Measurements from ENCODE around the gene COQ9.
"Not testable (repeated sequence)": the region's sequence is repeated elsewhere in the genome, so short reads cannot be mapped to it uniquely, and the experiment has no call there.

COQ9 gene, protein sequence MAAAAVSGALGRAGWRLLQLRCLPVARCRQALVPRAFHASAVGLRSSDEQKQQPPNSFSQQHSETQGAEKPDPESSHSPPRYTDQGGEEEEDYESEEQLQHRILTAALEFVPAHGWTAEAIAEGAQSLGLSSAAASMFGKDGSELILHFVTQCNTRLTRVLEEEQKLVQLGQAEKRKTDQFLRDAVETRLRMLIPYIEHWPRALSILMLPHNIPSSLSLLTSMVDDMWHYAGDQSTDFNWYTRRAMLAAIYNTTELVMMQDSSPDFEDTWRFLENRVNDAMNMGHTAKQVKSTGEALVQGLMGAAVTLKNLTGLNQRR
- total RNA-seq: 10.2 to 12.4 (median 10.5) reads per million in 3 donors

DNA sequence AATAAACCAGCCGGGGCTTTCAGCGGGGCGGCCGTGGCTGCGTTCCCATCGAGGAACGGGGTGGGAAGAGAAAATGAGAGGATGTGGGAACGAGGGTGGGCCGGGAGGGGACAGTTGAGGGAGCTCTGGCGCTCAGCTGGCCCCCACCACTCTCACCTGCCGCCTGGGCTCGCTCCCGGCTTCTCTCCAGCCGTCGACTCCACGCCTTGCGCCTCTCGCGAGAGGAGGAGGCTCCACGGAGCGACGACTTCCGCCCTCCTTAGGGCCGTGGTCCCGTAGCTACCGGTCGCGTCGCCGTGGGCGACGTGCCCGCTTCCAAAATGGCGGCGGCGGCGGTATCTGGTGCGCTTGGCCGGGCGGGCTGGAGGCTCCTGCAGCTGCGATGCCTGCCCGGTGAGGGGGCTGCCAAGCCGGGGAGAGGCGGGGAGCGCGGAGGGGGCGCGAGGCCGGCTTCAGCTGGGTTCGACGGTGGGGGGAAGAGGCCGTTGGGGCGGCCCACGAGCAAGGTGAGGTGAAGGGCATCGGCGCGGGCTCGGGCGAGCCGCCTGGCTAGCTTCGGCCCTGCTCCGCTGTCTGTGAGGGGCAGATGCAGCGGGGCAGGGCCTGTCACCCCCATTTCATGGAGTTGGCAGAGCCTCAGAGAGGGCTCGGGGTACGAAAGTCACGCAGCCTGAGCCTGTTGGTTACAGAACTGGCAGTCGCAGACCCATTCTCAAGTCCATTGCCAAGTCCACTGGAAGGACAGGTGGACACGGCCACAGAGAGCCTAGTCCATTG is at the start of gene COQ9, which contains the start of gene CIAPIN1:
COQ9 (plus strand) TSS at position 294 of the 777 bp plus-strand sequence; CDS start at position 321, 27 bp downstream.
CIAPIN1 (minus strand) TSS at position 200 of the 777 bp plus-strand sequence. CDS start 6,457 bp downstream, outside the sequence.
- peaks cover 1% of the 10 kb centered on the region for H3K36me3 ChIP-seq (ENCODE audit: control insufficient read depth, insufficient read depth, low read length)
- DNase-seq: peak; percentile 80 to 91 (median 88)
- H3K27ac ChIP-seq (ENCODE audit: insufficient read depth, low read length, poor library complexity, severe bottlenecking): peak within 1 kb of the TSS; percentile 84
- peak within 1 kb of the TSS; percentile 94 for H3K4me3 ChIP-seq (ENCODE audit: insufficient read depth, low read depth, low read length, poor library complexity, severe bottlenecking)
- no peaks in the 10 kb centered on the region for H3K9me3 ChIP-seq (ENCODE audit: control insufficient read depth, low read length)
- no peaks in the 10 kb centered on the region for H3K27me3 ChIP-seq (replicated peaks; ENCODE audit: control insufficient read depth, insufficient read depth, low read length, poor library complexity, severe bottlenecking)
- H3K4me1 ChIP-seq (ENCODE audit: control insufficient read depth, insufficient read depth, low read length, poor library complexity, severe bottlenecking): peaks cover 3% of the 10 kb centered on the region

DNA sequence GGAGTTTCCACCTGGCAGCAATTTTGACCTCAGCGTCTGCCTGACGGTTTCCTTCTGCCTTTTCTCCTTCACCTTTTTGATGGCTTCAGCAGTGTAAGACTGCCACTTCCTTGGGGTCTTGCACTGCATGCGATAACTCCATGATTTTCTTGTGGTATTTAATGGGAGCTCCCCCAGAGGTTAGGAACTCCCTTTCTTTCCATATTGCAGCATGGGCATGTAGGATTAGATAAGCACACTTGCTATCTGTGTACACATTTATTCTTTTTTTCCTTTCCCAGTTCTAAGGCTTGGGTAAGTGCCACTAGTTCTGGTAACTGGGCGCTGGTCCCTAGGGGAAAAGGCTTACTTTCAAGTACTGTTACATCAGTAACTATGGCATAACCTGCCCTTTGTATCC is 49.8 kb upstream of the COQ9 start:
- not testable (repeated sequence) for H3K4me1 ChIP-seq (ENCODE audit: control insufficient read depth, insufficient read depth, low read length, poor library complexity, severe bottlenecking); H3K4me3 ChIP-seq (ENCODE audit: insufficient read depth, low read depth, low read length, poor library complexity, severe bottlenecking); H3K36me3 ChIP-seq (ENCODE audit: control insufficient read depth, insufficient read depth, low read length); H3K27ac ChIP-seq (ENCODE audit: insufficient read depth, low read length, poor library complexity, severe bottlenecking); H3K27me3 ChIP-seq (replicated peaks; ENCODE audit: control insufficient read depth, insufficient read depth, low read length, poor library complexity, severe bottlenecking); DNase-seq; H3K9me3 ChIP-seq (ENCODE audit: control insufficient read depth, low read length)

DNA sequence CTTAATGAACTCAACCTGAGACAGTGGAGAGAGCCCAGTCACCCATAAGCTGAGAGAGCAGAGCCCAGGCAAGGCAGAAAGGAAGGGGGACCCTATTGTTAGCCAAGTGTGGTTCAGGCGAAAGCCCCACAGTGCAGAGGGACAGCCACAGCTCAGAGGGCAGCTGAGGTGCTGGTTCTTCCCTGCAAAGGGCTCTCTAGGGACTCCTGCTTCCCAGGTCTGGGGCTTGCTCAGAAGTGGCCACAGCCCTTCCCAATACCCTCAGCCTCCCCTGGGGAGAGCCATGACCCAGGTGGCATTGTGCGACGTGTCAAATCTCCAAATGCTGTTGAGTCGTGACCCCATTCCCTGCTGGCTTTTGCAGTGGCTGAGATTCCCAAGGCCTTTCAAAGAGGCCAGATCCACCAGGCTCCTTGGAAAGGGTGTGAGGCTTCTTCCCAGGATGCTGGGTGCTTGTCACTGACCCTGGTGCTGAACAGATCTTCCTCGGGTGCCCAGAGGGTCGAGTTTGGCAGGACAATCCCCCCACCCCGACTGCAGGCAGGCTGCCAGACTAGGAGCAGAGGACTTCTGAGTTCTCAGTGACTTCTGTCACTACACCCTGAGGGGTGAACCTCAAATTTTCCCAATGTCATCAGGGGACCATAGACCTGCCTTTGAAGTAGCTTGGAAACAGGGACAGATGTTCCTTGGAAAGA is 45.2 kb upstream of the COQ9 start:
- Histone ChIP-seq H3K4me3 (ENCODE audit: insufficient read depth, low read depth, low read length, poor library complexity, severe bottlenecking) (no peak overlapping the region), H3K9me3 (ENCODE audit: control insufficient read depth, low read length) (no peaks in the 10 kb centered on the region), H3K27ac (ENCODE audit: insufficient read depth, low read length, poor library complexity, severe bottlenecking) (no peak overlapping the region), H3K36me3 (ENCODE audit: control insufficient read depth, insufficient read depth, low read length) (no peaks in the 10 kb centered on the region), H3K27me3 (replicated peaks; ENCODE audit: control insufficient read depth, insufficient read depth, low read length, poor library complexity, severe bottlenecking) (no peaks in the 10 kb centered on the region), H3K4me1 (ENCODE audit: control insufficient read depth, insufficient read depth, low read length, poor library complexity, severe bottlenecking) (no peaks in the 10 kb centered on the region)
- no peak for DNase-seq

DNA sequence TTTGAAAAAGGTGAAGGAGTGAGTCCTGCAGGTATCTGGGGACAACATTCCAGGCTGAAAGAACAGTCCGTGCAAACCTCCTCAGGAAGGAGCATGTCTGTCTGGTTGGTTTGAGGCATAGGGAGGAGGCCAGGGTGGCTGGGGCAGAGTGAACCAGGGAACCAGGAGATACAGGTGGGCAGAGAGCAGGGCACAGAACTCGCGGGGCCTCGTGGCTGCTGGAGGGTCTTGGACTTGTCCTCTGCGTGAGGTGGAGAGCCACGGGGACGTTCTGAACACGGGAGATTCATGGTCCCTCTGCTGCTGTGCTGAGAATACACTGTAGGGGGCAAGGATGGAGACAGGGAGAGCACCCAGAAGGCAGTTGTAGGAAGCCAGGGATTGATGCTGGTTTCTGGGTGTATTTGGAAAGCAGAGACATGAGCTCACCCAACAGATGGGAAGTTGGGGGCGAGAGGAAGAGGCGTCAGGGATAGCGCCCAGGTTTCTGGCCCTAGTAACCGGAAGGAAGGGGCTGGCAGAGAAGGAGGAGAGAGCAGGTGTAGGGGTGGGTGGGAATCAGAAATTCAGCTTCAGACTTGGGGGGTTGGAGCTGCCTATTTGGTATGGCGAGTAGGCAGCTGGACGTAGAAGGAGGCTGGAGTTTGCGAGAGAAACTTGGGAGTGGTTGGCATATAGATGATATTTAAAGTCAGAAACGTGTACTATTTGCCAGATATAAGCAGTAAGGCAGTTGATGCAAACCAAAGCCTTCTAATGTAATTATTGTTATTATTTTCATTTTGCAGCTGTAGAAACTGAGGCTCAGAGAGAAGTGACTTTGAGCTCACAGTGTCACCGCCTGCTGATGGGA is 43.1 kb upstream of the COQ9 start, which contains the start of gene CCL17:
CCL17 (plus strand) TSS at position 803 of the 853 bp plus-strand sequence. CDS start 9,166 bp downstream, outside the sequence.
- no peaks in the 10 kb centered on the region for H3K4me1 ChIP-seq (ENCODE audit: control insufficient read depth, insufficient read depth, low read length, poor library complexity, severe bottlenecking)
- no peaks in the 10 kb centered on the region for H3K9me3 ChIP-seq (ENCODE audit: control insufficient read depth, low read length)
- no peaks in the 10 kb centered on the region for H3K27me3 ChIP-seq (replicated peaks; ENCODE audit: control insufficient read depth, insufficient read depth, low read length, poor library complexity, severe bottlenecking)
- no peak within 1 kb of the TSS for H3K4me3 ChIP-seq (ENCODE audit: insufficient read depth, low read depth, low read length, poor library complexity, severe bottlenecking)
- H3K27ac ChIP-seq (ENCODE audit: insufficient read depth, low read length, poor library complexity, severe bottlenecking): no peak within 1 kb of the TSS
- DNase-seq: no peak
- H3K36me3 ChIP-seq (ENCODE audit: control insufficient read depth, insufficient read depth, low read length): no peaks in the 10 kb centered on the region

DNA sequence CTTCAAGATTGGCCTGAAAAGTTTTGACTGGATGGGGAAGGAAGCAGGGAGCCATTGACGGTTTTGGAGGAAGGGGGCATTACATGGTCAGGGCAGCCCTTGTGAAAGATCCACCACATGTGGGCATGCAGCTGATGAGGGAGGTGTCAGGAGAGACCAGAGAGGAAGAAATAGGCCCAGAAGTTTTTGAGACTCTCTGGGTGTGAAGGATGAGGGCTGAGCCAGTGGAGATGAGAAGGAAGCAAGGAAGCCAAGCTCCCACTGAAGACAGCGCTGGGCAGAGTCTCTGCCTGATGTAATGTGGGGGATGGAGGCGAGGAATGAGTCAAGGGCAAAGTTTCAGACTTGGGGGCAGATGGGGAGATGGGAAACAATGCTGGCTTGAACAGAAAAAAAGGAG is 42.2 kb upstream of the COQ9 start:
- no peak for DNase-seq
- H3K9me3 ChIP-seq (ENCODE audit: control insufficient read depth, low read length): no peaks in the 10 kb centered on the region
- H3K4me3 ChIP-seq (ENCODE audit: insufficient read depth, low read depth, low read length, poor library complexity, severe bottlenecking): no peak overlapping the region
- H3K27ac ChIP-seq (ENCODE audit: insufficient read depth, low read length, poor library complexity, severe bottlenecking): no peak overlapping the region
- no peaks in the 10 kb centered on the region for H3K36me3 ChIP-seq (ENCODE audit: control insufficient read depth, insufficient read depth, low read length)
- no peaks in the 10 kb centered on the region for H3K4me1 ChIP-seq (ENCODE audit: control insufficient read depth, insufficient read depth, low read length, poor library complexity, severe bottlenecking)
- no peaks in the 10 kb centered on the region for H3K27me3 ChIP-seq (replicated peaks; ENCODE audit: control insufficient read depth, insufficient read depth, low read length, poor library complexity, severe bottlenecking)

DNA sequence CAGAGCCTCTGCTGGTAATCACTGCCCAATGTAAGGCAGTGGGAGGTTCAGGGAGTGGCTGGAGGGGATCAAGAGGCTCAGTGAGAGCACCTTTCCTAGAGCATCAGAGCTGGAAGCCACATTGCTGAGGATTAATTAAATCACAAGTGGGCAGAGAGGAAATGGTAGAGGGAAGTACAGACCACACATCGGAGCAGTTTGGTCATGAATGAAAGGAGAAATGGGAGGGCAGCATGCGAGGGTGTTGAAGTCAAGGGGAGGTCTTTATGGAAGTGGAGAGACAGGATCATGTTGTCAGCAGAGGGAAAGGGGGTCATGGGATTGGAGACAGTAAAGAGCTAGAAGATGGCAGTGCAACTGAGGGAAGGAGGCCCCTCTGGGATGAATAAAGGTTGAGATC is 40.4 kb upstream of the COQ9 start:
- Histone ChIP-seq H3K36me3 (ENCODE audit: control insufficient read depth, insufficient read depth, low read length) (no peaks in the 10 kb centered on the region), H3K9me3 (ENCODE audit: control insufficient read depth, low read length) (no peaks in the 10 kb centered on the region), H3K4me3 (ENCODE audit: insufficient read depth, low read depth, low read length, poor library complexity, severe bottlenecking) (no peak overlapping the region), H3K4me1 (ENCODE audit: control insufficient read depth, insufficient read depth, low read length, poor library complexity, severe bottlenecking) (no peaks in the 10 kb centered on the region), H3K27ac (ENCODE audit: insufficient read depth, low read length, poor library complexity, severe bottlenecking) (no peak overlapping the region), H3K27me3 (replicated peaks; ENCODE audit: control insufficient read depth, insufficient read depth, low read length, poor library complexity, severe bottlenecking) (no peaks in the 10 kb centered on the region)
- DNase-seq: no peak

DNA sequence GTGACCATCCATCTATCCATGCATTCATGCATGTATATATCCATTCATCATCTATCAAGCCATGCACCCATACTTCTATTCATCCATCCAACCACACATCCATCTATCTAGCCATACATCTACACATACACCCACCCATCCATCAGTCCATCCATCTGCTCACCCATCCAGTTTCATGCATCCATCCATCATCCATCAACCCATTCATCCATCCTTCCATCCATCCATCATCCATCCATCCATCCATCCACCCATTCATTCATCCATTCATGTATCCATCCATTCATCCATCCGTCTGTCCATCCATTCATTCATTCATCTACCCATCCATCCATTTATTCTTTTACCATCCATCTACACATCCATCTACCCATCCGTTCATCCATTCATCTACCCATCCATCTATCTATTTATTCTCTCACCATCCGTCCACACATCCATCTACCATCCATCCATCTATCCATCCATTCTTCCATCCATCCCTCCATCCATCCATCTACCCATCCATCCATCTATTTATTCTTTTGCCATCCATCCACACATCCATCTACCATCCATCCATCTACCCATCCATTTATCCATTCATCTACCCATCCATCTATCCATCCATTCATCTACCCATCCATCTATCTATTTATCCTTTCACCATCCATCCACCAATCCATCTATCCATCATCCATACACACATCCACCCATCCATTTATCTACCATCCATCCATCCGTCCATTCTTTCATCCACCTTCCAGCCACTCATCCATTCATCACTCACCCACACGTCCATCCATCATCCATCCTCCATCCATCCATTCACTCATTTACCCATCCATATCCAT is 39.5 kb upstream of the COQ9 start:
- Histone ChIP-seq H3K4me1 (ENCODE audit: control insufficient read depth, insufficient read depth, low read length, poor library complexity, severe bottlenecking) (no peaks in the 10 kb centered on the region), H3K4me3 (ENCODE audit: insufficient read depth, low read depth, low read length, poor library complexity, severe bottlenecking) (no peak overlapping the region), H3K27ac (ENCODE audit: insufficient read depth, low read length, poor library complexity, severe bottlenecking) (no peak overlapping the region), H3K36me3 (ENCODE audit: control insufficient read depth, insufficient read depth, low read length) (no peaks in the 10 kb centered on the region), H3K9me3 (ENCODE audit: control insufficient read depth, low read length) (no peaks in the 10 kb centered on the region), H3K27me3 (replicated peaks; ENCODE audit: control insufficient read depth, insufficient read depth, low read length, poor library complexity, severe bottlenecking) (no peaks in the 10 kb centered on the region)
- DNase-seq: no peak

DNA sequence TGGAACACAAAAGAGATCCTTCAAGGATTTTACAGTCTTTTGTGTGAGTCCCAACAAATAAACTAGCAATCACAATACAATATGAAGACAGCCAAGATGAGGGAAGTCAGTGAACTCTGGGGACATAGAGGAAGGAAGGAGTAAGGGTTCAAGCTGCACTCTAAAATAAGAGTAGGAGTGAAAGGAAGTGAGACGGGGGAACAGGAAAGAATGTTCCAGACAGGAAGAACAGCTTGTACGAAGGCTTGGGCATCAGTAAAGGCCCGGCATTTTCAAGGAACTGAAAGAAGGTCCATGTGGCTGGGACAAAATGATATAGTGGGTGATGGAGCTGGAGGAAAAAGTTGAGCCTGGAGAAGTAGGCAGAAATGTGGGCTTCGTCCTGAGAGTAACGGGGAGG is 38.2 kb upstream of the COQ9 start:
- no peaks in the 10 kb centered on the region for H3K4me1 ChIP-seq (ENCODE audit: control insufficient read depth, insufficient read depth, low read length, poor library complexity, severe bottlenecking)
- DNase-seq: no peak
- H3K36me3 ChIP-seq (ENCODE audit: control insufficient read depth, insufficient read depth, low read length): no peaks in the 10 kb centered on the region
- H3K9me3 ChIP-seq (ENCODE audit: control insufficient read depth, low read length): no peaks in the 10 kb centered on the region
- no peak overlapping the region for H3K27ac ChIP-seq (ENCODE audit: insufficient read depth, low read length, poor library complexity, severe bottlenecking)
- no peaks in the 10 kb centered on the region for H3K27me3 ChIP-seq (replicated peaks; ENCODE audit: control insufficient read depth, insufficient read depth, low read length, poor library complexity, severe bottlenecking)
- no peak overlapping the region for H3K4me3 ChIP-seq (ENCODE audit: insufficient read depth, low read depth, low read length, poor library complexity, severe bottlenecking)
